IMR-90 (cell line): ENCODE measurements around the gene SMCO3. TPM values are rescaled to one million over a fixed set of nuclear protein-coding genes. Genes with fewer than 3 reads are reported as not detected.

Experiments used
- ATAC-seq: fragments of 200-7000 bp; cut with Tn5 transposase; 2 replicates; pipeline ENCODE4 v1.9.1; 2020; ENCODE audit warnings: low read depth, mild to moderate bottlenecking, moderate library complexity
- BruUV-seq: library from RNA; stranded (reverse); fragments of 400-500 nt; replicated peaks from 2 replicates; lab custom pipeline; 2021; lab: Mats Ljungman, UMichigan
- CTCF ChIA-PET: fragments of 300-600 bp; formaldehyde crosslinking; extraction: SDS; loops from one replicate; lab custom pipeline; 2021; ENCODE audit warnings: antibody characterized with exemption; lab: Yijun Ruan, JAX
- POLR2A ChIA-PET: fragments of 300-600 bp; sonication (Branson Sonifier 250); formaldehyde crosslinking; loops from one replicate; lab custom pipeline; 2022; ENCODE audit warnings: antibody characterized with exemption; ENCODE audit not compliant: unreplicated experiment; lab: Charles Lee
- DNase-seq: peaks from one replicate; pipeline ENCODE4 v3.0.0; 2013
- H2AFZ ChIP-seq: replicated peaks from 2 replicates; pipeline ENCODE3; 2013; ENCODE audit warnings: low read length, mild to moderate bottlenecking; ENCODE audit not compliant: poor library complexity
- H2AK5ac ChIP-seq: 2 replicates; pipeline ENCODE4 v1.6.1; 2013; ENCODE audit warnings: low read depth, low read length, inconsistent platforms
- H2AK9ac ChIP-seq: replicated peaks from 2 replicates; pipeline ENCODE3; 2013; ENCODE audit warnings: mild to moderate bottlenecking, low read depth, low read length, moderate library complexity; ENCODE audit not compliant: poor library complexity
- H2BK120ac ChIP-seq: 2 replicates; pipeline ENCODE4 v1.6.1; 2013; ENCODE audit warnings: low read depth, low read length, inconsistent platforms
- H2BK15ac ChIP-seq: 3 replicates; pipeline ENCODE4 v1.6.1; 2013; ENCODE audit warnings: low read depth, low read length, inconsistent platforms
- H2BK20ac ChIP-seq: 2 replicates; pipeline ENCODE4 v1.6.1; 2013; ENCODE audit warnings: low read depth, mild to moderate bottlenecking, inconsistent platforms, low read length, moderate library complexity
- H2BK5ac ChIP-seq: 2 replicates; pipeline ENCODE4 v1.6.1; 2013; ENCODE audit warnings: mild to moderate bottlenecking, low read depth, low read length, inconsistent platforms; ENCODE audit not compliant: poor library complexity, severe bottlenecking
- H3K14ac ChIP-seq: replicated peaks from 2 replicates; pipeline ENCODE4 v1.6.1; 2013; ENCODE audit warnings: low read depth, low read length, inconsistent platforms
- H3K18ac ChIP-seq: 2 replicates; pipeline ENCODE4 v1.6.1; 2013; ENCODE audit warnings: low read depth, low read length, control low read depth
- H3K23ac ChIP-seq: 2 replicates; pipeline ENCODE4 v1.6.1; 2013; ENCODE audit warnings: low read depth, low read length, inconsistent platforms
- H3K27ac ChIP-seq: 2 replicates; pipeline ENCODE4 v1.5.1; 2013; ENCODE audit warnings: mild to moderate bottlenecking, control low read depth, low read length; ENCODE audit not compliant: insufficient read depth
- H3K27me3 ChIP-seq: 2 replicates; pipeline ENCODE4 v1.6.1; 2013; ENCODE audit warnings: low read length; ENCODE audit not compliant: control insufficient read depth, insufficient read depth
- H3K36me3 ChIP-seq: 2 replicates; pipeline ENCODE4 v1.6.1; 2013; ENCODE audit warnings: low read length, mixed read lengths; ENCODE audit not compliant: control insufficient read depth, insufficient read depth
- H3K4ac ChIP-seq: 2 replicates; pipeline ENCODE4 v1.6.1; 2013; ENCODE audit warnings: low read depth, low read length, inconsistent platforms
- H3K4me1 ChIP-seq: 2 replicates; pipeline ENCODE4 v1.6.1; 2013; ENCODE audit warnings: low read length, mixed read lengths; ENCODE audit not compliant: control insufficient read depth, insufficient read depth
- H3K4me2 ChIP-seq: 2 replicates; pipeline ENCODE4 v1.6.1; 2013; ENCODE audit warnings: low read depth, mild to moderate bottlenecking, control low read depth, low read length, moderate library complexity
- H3K4me3 ChIP-seq: 2 replicates; pipeline ENCODE4 v1.5.1; 2013; ENCODE audit warnings: low read depth, mild to moderate bottlenecking, control low read depth, low read length, moderate library complexity; ENCODE audit not compliant: insufficient read depth
- H3K56ac ChIP-seq: 2 replicates; pipeline ENCODE4 v1.6.1; 2013; ENCODE audit warnings: low read length, inconsistent platforms; ENCODE audit not compliant: insufficient read depth; ENCODE audit errors: extremely low read depth
- H3K79me1 ChIP-seq, 2 experiments: 2 replicates each; pipeline ENCODE4 v1.6.1; 2013; ENCODE audit warnings: low read length in 2 of 2, inconsistent platforms in 1 of 2, low read depth in 1 of 2
- H3K9ac ChIP-seq: 2 replicates; pipeline ENCODE4 v1.6.1; 2013; ENCODE audit warnings: low read depth, low read length, control low read depth
- H3K9me1 ChIP-seq: 2 replicates; pipeline ENCODE4 v1.6.1; 2013; ENCODE audit warnings: low read length, inconsistent platforms; ENCODE audit not compliant: insufficient read depth
- H3K9me3 ChIP-seq: 2 replicates; pipeline ENCODE4 v1.6.1; 2013; ENCODE audit warnings: low read length; ENCODE audit not compliant: control insufficient read depth, insufficient read depth
- H4K20me1 ChIP-seq: 2 replicates; pipeline ENCODE4 v1.6.1; 2013; ENCODE audit warnings: low read length, inconsistent platforms; ENCODE audit not compliant: insufficient read depth
- H4K5ac ChIP-seq: 2 replicates; pipeline ENCODE4 v1.6.1; 2013; ENCODE audit warnings: mild to moderate bottlenecking, low read depth, low read length, control low read depth
- H4K8ac ChIP-seq, 2 experiments: 2 replicates each; pipeline ENCODE4 v1.6.1; 2013; ENCODE audit warnings: low read depth in 2 of 2, low read length in 2 of 2, control low read depth in 1 of 2, inconsistent platforms in 1 of 2
- H4K91ac ChIP-seq: 2 replicates; pipeline ENCODE4 v1.6.1; 2013; ENCODE audit warnings: low read depth, low read length, inconsistent platforms; ENCODE audit not compliant: insufficient read depth
- CEBPB ChIP-seq: IDR thresholded peaks from 2 replicates; pipeline ENCODE4 v1.6.1; 2012; ENCODE audit warnings: low read depth, low read length, improper control_type of control experiment
- CTCF ChIP-seq: conservative IDR thresholded peaks from 2 replicates; pipeline ENCODE4 v1.5.1; 2012; ENCODE audit warnings: mild to moderate bottlenecking, low read depth, low read length, improper control_type of control experiment
- MAFK ChIP-seq: IDR thresholded peaks from 2 replicates; pipeline ENCODE4 v1.6.1; 2012; ENCODE audit warnings: low read depth, low read length, improper control_type of control experiment
- MXI1 ChIP-seq: IDR thresholded peaks from 2 replicates; pipeline ENCODE4 v1.6.1; 2012; ENCODE audit warnings: low read depth, mild to moderate bottlenecking, low read length, moderate library complexity, borderline replicate concordance
- POLR2A ChIP-seq: IDR thresholded peaks from 2 replicates; pipeline ENCODE4 v1.6.1; 2012; ENCODE audit warnings: mild to moderate bottlenecking, low read depth, low read length
- RFX5 ChIP-seq: IDR thresholded peaks from 2 replicates; pipeline ENCODE4 v1.8.0; 2012; ENCODE audit warnings: low read depth, mild to moderate bottlenecking, low read length, moderate library complexity
- WGBS, 2 experiments: methylation state at CpG; one replicate each; pipeline versions ENCODE4 v1.1.5 to v1.1.7; 2013; ENCODE audit warnings: missing lambda C conversion rate in 2 of 2; ENCODE audit not compliant: insufficient read length in 1 of 2; ENCODE audit errors: extremely low coverage in 2 of 2; 5-methylcytosine and 5-hydroxymethylcytosine counted together
- dilution Hi-C: fragments of 300-500 bp; cut with HindIII; formaldehyde crosslinking; loops from one replicate; pipeline ENCODE4 v1.14.3; 2018; ENCODE audit warnings: low sequenced_read_pairs; ENCODE audit not compliant: unreplicated experiment
- in situ Hi-C: fragments of 300-500 bp; cut with MboI; formaldehyde crosslinking; loops from 3 replicates; pipeline ENCODE4 v1.14.3; 2019; ENCODE audit warnings: low sequenced_read_pairs, inconsistent platforms, mixed read lengths
- intact Hi-C: fragments of 100-400 bp; cut with micrococcal nuclease; formaldehyde crosslinking; loops from 2 replicates; pipeline ENCODE4 v1.10.0; 2022
- polyA plus RNA-seq, 3 experiments: library from polyadenylated mRNA; depleted of rRNA; stranded (reverse); fragments of >200 nt; gene quantifications; 2 replicates each; pipeline ENCODE4 v1.2.3, GENCODE V29; 2012; ENCODE audit warnings: low replicate concordance in 1 of 3
- total RNA-seq: library from RNA; depleted of rRNA; stranded (reverse); fragments of >200 nt; gene quantifications from 2 replicates; pipeline ENCODE4 v1.2.3, GENCODE V29; 2012

The SMCO3 gene
- total and polyA plus RNA-seq, 2 of the 4 experiments (the other 2 are of a cell fraction), result under 0.01 to 0.07 TPM

GRCh38 chr12:14779834-14780233 lies 34.1 kb downstream of the SMCO3 start:
- Histone ChIP-seq H3K23ac (no peak overlapping the region), H2BK20ac (no peak overlapping the region), H2AK9ac (no peak overlapping the region), H3K18ac (no peak overlapping the region), H3K4me3 (no peak overlapping the region), H3K9me3 (no peaks in the 10 kb centered on the region), H2BK15ac (no peak overlapping the region), H2BK5ac (no peak overlapping the region), H2AFZ (no peak overlapping the region), H3K9ac (no peak overlapping the region), H3K4ac (no peak overlapping the region), H4K8ac (no peak overlapping the region; a peak in 1 of 4 replicates), H3K4me1 (peaks cover 8% of the 10 kb centered on the region), H4K5ac (no peak overlapping the region), H2AK5ac (no peak overlapping the region), H3K56ac (no peak overlapping the region), H3K79me1 (peaks cover 3 to 21% of the 10 kb centered on the region in 2 experiments; a peak in 2 of 4 replicates), H4K20me1 (no peaks in the 10 kb centered on the region), H3K14ac (no peak overlapping the region), H3K27ac (no peak overlapping the region), H4K91ac (no peak overlapping the region), H3K9me1 (peaks cover 6% of the 10 kb centered on the region; the same call in 1 of the 2 replicates), H3K27me3 (no peaks in the 10 kb centered on the region), H3K36me3 (no peaks in the 10 kb centered on the region), H2BK120ac (no peak overlapping the region), H3K4me2 (no peak overlapping the region)
- POLR2A ChIA-PET, result no interaction called here
- WGBS, 2 experiments, result no CpG with 5 or more reads among the region's 2 CpGs
- intact Hi-C loops, result loop anchor here (10.0 kb wide), 1 partner anchor 1565 kb away; the partner anchor contains the start of gene MGST1
- no TSS peak for BruUV-seq
- ATAC-seq, result no peak
- CTCF ChIA-PET, result no interaction called here
- in situ Hi-C loops, result loop anchor here (25.0 kb wide), 2 partner anchors 393 to 1107 kb away; partner anchors contain the start of gene STRAP
- TF ChIP-seq POLR2A (no peak), MAFK (no peak), RFX5 (no peak), CEBPB (no peak), CTCF (no peak), MXI1 (no peak)
- dilution Hi-C loops, result no loop called here
- DNase-seq, result no peak
